Measurements from ENCODE around the gene LILRA2. TPM values are rescaled to one million over a fixed set of nuclear protein-coding genes. Genes with fewer than 3 reads are reported as not detected.
A peak's percentile ranks its signal among the peaks of the same experiment; 100 is the strongest.
"Not testable (repeated sequence)": the region's sequence is repeated elsewhere in the genome, so short reads cannot be mapped to it uniquely, and the experiment has no call there.

LILRA2 gene
- total and polyA plus RNA-seq, 3 experiments from 2014 or later = not detected

- POLR2A ChIA-PET = no interaction called here
- Histone ChIP-seq H3K4me1 (ENCODE audit: insufficient read depth, low read length) (no peaks in the 10 kb centered on the region), H3K27me3 (ENCODE audit: insufficient read depth, low read length, poor library complexity, severe bottlenecking) (no peaks in the 10 kb centered on the region), H3K4me3 (ENCODE audit: low read length) (no peak overlapping the region), H3K36me3 (ENCODE audit: insufficient read depth, low read length) (no peaks in the 10 kb centered on the region), H3K9me3 (ENCODE audit: low read length) (no peaks in the 10 kb centered on the region), H3K27ac (ENCODE audit: low read depth, low read length) (no peak overlapping the region)
- peaks cover 29 to 60% of the 10 kb centered on the region in 2 donors for H3K27me3 Mint-ChIP-seq
- no peaks in the 10 kb centered on the region for H3K4me1 Mint-ChIP-seq
- CTCF ChIA-PET = no interaction called here
- H3K9me3 Mint-ChIP-seq = peaks cover 9 to 18% (median 13%) of the 10 kb centered on the region in 5 donors
- no peak for DNase-seq
- H3K4me3 Mint-ChIP-seq = no peak overlapping the region
- H3K36me3 Mint-ChIP-seq = peaks cover 0 to 5% (median 0%) of the 10 kb centered on the region in 3 donors
- H3K27ac Mint-ChIP-seq = peak overlapping the region in 1 of 8 donors; percentile 16
These were observed 13.4 kb downstream of the LILRA2 start for GRCh38 chr19:54587026-54587425.

DNA sequence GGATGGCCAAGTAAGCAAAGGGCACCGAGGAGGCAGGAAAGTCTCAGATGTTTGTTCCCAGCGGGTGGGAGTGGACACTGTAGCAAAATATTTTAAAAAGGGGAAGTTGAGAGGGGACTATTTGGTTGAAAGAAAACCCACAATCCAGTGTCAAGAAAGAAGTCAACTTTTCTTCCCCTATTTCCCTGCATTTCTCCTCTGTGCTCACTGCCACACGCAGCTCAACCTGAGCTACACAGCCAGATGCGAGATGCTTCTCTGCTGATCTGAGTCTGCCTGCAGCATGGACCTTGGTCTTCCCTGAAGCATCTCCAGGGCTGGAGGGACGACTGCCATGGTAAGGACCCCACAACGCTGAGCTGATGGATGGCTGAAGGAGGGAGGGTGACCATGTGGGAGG lies 19.9 kb downstream of the LILRA2 start, which contains the start of gene LILRA1:
LILRA1 (plus strand) TSS at position 188 of the 400 bp plus-strand sequence. CDS start 613 bp downstream, outside the sequence.
- Mint-ChIP-seq H3K9me3 (peaks cover 4 to 14% (median 13%) of the 10 kb centered on the region in 5 donors), H3K27me3 (peaks cover 43 to 48% of the 10 kb centered on the region in 2 donors)
- H3K27ac ChIP-seq (ENCODE audit: low read depth, low read length); H3K36me3 Mint-ChIP-seq; DNase-seq; H3K4me3 Mint-ChIP-seq; POLR2A ChIA-PET; H3K4me1 ChIP-seq (ENCODE audit: insufficient read depth, low read length); H3K27me3 ChIP-seq (ENCODE audit: insufficient read depth, low read length, poor library complexity, severe bottlenecking); H3K4me3 ChIP-seq (ENCODE audit: low read length); H3K9me3 ChIP-seq (ENCODE audit: low read length); H3K27ac Mint-ChIP-seq; H3K36me3 ChIP-seq (ENCODE audit: insufficient read depth, low read length); H3K4me1 Mint-ChIP-seq; CTCF ChIA-PET: not testable (repeated sequence)

DNA sequence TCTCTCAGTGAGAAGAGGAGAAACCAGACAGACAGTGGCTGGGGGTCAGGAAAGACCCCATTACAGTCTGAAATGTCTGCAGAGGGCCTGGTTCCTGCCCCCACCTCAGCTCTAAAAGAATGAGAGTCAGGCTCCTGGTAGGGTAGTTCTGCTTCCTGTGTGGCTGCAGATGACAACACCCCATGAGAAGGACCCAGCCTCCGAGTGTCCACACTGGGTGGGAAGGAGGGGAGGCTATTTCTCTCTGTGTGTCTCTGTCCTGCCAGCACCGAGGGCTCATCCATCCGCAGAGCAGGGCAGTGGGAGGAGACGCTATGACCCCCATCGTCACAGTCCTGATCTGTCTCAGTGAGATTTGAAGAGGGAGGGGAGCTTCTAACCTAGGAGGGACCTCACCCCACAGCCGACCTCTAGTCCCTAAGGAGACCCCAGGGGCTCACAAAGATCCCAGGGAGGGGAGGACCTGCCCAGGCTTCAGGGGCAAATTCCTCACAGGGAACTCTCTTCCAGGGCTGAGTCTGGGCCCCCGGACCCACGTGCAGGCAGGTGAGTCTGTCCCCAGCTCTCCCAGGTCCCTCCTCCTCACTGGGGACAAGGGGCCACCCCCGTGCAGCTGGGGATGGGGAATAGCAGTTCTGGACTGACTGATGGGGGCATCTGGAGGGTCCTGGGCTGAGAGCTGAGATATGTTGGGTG lies 20.5 kb downstream of the LILRA2 start:
- not testable (repeated sequence) for H3K4me3 ChIP-seq (ENCODE audit: low read length); DNase-seq

GRCh38 chr19:54594737-54595136 lies 21.1 kb downstream of the LILRA2 start:
- Histone ChIP-seq H3K4me3 (ENCODE audit: low read length) (no peak overlapping the region), H3K27me3 (ENCODE audit: insufficient read depth, low read length, poor library complexity, severe bottlenecking) (no peaks in the 10 kb centered on the region), H3K36me3 (ENCODE audit: insufficient read depth, low read length) (no peaks in the 10 kb centered on the region), H3K4me1 (ENCODE audit: insufficient read depth, low read length) (no peaks in the 10 kb centered on the region), H3K27ac (ENCODE audit: low read depth, low read length) (no peak overlapping the region), H3K9me3 (ENCODE audit: low read length) (no peaks in the 10 kb centered on the region)
- Mint-ChIP-seq H3K27ac (no peak overlapping the region), H3K4me1 (no peaks in the 10 kb centered on the region), H3K27me3 (peaks cover 38 to 44% of the 10 kb centered on the region in 2 donors), H3K4me3 (no peak overlapping the region), H3K36me3 (no peaks in the 10 kb centered on the region), H3K9me3 (peaks cover 4 to 11% (median 8%) of the 10 kb centered on the region in 5 donors)
- no peak for DNase-seq
- POLR2A ChIA-PET = no interaction called here
- CTCF ChIA-PET = no interaction called here

More for the DNA sequence above, 20.5 kb downstream of the LILRA2 start:
- H3K4me3 Mint-ChIP-seq; H3K9me3 ChIP-seq (ENCODE audit: low read length); H3K27ac Mint-ChIP-seq; H3K36me3 Mint-ChIP-seq; H3K4me1 Mint-ChIP-seq; H3K4me1 ChIP-seq (ENCODE audit: insufficient read depth, low read length); H3K27ac ChIP-seq (ENCODE audit: low read depth, low read length); H3K27me3 ChIP-seq (ENCODE audit: insufficient read depth, low read length, poor library complexity, severe bottlenecking); H3K36me3 ChIP-seq (ENCODE audit: insufficient read depth, low read length); CTCF ChIA-PET; POLR2A ChIA-PET: not testable (repeated sequence)
- Mint-ChIP-seq H3K9me3 (peaks cover 4 to 13% (median 12%) of the 10 kb centered on the region in 5 donors), H3K27me3 (peaks cover 39 to 45% of the 10 kb centered on the region in 2 donors)

- H3K4me3 ChIP-seq (ENCODE audit: low read length); H3K36me3 Mint-ChIP-seq; H3K27ac Mint-ChIP-seq; H3K4me3 Mint-ChIP-seq; H3K4me1 Mint-ChIP-seq; H3K9me3 ChIP-seq (ENCODE audit: low read length); H3K4me1 ChIP-seq (ENCODE audit: insufficient read depth, low read length); DNase-seq; CTCF ChIA-PET; H3K27ac ChIP-seq (ENCODE audit: low read depth, low read length); H3K27me3 ChIP-seq (ENCODE audit: insufficient read depth, low read length, poor library complexity, severe bottlenecking); H3K36me3 ChIP-seq (ENCODE audit: insufficient read depth, low read length); H3K9me3 Mint-ChIP-seq: not testable (repeated sequence)
- POLR2A ChIA-PET = interaction anchor here (0.6 kb wide), 1 partner anchor 510 kb away, joined by 5 read pairs; no protein-coding TSS in a partner anchor
- H3K27me3 Mint-ChIP-seq = peaks cover 38 to 55% of the 10 kb centered on the region in 2 donors
These were observed 22.3 kb downstream of the LILRA2 start for GRCh38 chr19:54595680-54596436.

- Histone ChIP-seq H3K9me3 (ENCODE audit: low read length) (no peaks in the 10 kb centered on the region), H3K36me3 (ENCODE audit: insufficient read depth, low read length) (no peaks in the 10 kb centered on the region), H3K4me1 (ENCODE audit: insufficient read depth, low read length) (no peaks in the 10 kb centered on the region), H3K4me3 (ENCODE audit: low read length) (no peak overlapping the region), H3K27ac (ENCODE audit: low read depth, low read length) (no peak overlapping the region), H3K27me3 (ENCODE audit: insufficient read depth, low read length, poor library complexity, severe bottlenecking) (no peaks in the 10 kb centered on the region)
- no peak overlapping the region for H3K27ac Mint-ChIP-seq
- H3K27me3 Mint-ChIP-seq = peaks cover 16 to 42% of the 10 kb centered on the region in 2 donors
- peaks cover 2 to 6% (median 3%) of the 10 kb centered on the region in 5 donors for H3K9me3 Mint-ChIP-seq
- DNase-seq = no peak
- no peaks in the 10 kb centered on the region for H3K36me3 Mint-ChIP-seq
- CTCF ChIA-PET = no interaction called here
- H3K4me1 Mint-ChIP-seq = peaks cover 0 to 2% (median 0%) of the 10 kb centered on the region in 3 donors
- POLR2A ChIA-PET = no interaction called here
- no peak overlapping the region for H3K4me3 Mint-ChIP-seq
These were observed 26.6 kb downstream of the LILRA2 start for GRCh38 chr19:54600212-54600611.

GRCh38 chr19:54606230-54606629 lies 32.6 kb downstream of the LILRA2 start:
- POLR2A ChIA-PET = no interaction called here
- Histone ChIP-seq H3K9me3 (ENCODE audit: low read length) (no peaks in the 10 kb centered on the region), H3K4me1 (ENCODE audit: insufficient read depth, low read length) (no peaks in the 10 kb centered on the region), H3K36me3 (ENCODE audit: insufficient read depth, low read length) (no peaks in the 10 kb centered on the region), H3K27me3 (ENCODE audit: insufficient read depth, low read length, poor library complexity, severe bottlenecking) (peaks cover 4% of the 10 kb centered on the region), H3K27ac (ENCODE audit: low read depth, low read length) (no peak overlapping the region), H3K4me3 (ENCODE audit: low read length) (no peak overlapping the region)
- H3K27me3 Mint-ChIP-seq = peaks cover 21 to 46% of the 10 kb centered on the region in 2 donors
- no peak for DNase-seq
- no peak overlapping the region for H3K4me3 Mint-ChIP-seq
- peaks cover 0 to 2% (median 0%) of the 10 kb centered on the region in 3 donors for H3K4me1 Mint-ChIP-seq
- CTCF ChIA-PET = no interaction called here
- no peaks in the 10 kb centered on the region for H3K36me3 Mint-ChIP-seq
- H3K9me3 Mint-ChIP-seq = peaks cover 6 to 12% (median 8%) of the 10 kb centered on the region in 5 donors
- H3K27ac Mint-ChIP-seq = no peak overlapping the region

Data from CD8-positive, alpha-beta memory T cell (primary cell).